NCI-H2227 treated with DMSO at 0.1 percent for 48 hours (cell line): ENCODE results near the gene ACSL1.
"Not testable (repeated sequence)": the region's sequence is repeated elsewhere in the genome, so short reads cannot be mapped to it uniquely, and the experiment has no call there.

Source experiments
- DNase-seq: peaks from one replicate; lab custom pipeline; 2025; lab: John Stamatoyannopoulos, UW

Gene ACSL1

GRCh38 chr4:184755278-184755677, 70.5 kb downstream of the ACSL1 start:
- DNase-seq, result no peak

- DNase-seq, result no peak
Measured at GRCh38 chr4:184752496-184753275, 73.1 kb downstream of the ACSL1 start.

- no peak for DNase-seq
Measured at GRCh38 chr4:184751585-184751956, 74.2 kb downstream of the ACSL1 start.

GRCh38 chr4:184750926-184751584, 74.7 kb downstream of the ACSL1 start:
- no peak for DNase-seq

- no peak for DNase-seq
Measured at GRCh38 chr4:184748251-184748652, 77.5 kb downstream of the ACSL1 start.

- no peak for DNase-seq
Measured at GRCh38 chr4:184747034-184747830, 78.5 kb downstream of the ACSL1 start.

DNA sequence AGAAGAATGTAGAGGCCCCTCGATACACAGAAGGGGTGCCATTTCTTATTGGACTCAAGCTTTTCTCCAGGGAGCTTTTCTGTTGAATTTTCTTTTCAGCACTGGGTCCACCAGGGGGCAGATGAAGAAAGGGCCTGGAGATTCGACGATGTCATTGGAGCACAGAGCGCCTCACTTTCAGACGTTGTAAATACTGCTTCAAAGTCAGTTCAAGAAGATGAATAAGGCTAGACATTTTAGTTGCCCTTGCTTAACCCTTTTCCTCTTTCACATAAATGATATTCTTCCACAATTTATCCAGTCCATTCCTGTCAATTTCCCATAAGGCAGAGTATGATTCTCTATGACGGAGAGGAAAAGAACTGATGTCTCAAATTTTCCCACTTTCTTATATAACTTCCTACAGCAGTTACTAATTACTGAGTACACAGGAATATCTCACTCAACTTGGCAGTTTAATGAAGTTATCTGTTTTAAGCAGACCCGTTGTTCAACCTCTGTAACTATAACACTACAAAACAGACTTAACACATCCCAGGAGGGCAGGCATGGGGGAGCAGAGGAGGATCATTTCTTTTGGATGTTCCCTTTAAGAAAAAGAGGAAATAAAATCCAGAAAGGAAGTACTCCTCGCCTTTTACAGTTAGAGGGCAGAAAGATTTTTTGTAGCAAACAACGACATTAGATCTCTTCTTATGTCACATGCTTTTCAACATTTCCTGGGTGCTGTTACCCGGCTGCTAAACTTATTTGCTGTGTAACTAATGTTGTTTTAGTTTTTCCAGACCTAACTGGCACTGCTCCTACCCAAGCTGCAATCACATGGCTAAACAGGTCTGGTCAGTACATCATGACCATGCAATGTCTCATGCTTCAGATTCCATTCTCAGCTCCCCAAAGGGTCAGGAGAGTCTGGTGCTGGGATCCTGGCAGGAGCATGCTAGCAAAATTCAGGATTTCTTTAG, 79.7 kb downstream of the ACSL1 start:
- peak; percentile 53 for DNase-seq

DNA sequence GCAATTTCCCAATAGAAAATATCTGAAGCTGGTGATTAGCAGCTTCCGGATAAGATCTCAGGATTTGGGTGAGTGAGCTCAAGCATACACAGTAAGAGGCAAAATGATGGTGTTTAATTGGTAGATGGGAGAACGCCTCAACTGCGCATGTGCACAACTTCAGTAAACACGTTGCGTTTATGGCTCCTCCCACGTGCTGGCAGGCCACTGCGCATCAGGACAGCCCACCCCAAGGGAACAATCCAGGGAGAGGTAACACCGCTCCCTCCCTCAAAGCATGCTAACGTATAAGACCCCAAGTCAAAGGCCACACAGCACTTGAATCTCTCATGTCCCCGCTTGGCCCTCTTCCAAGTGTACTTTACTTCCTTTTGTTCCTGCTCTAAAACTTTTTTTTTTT, 81.5 kb downstream of the ACSL1 start:
- no peak for DNase-seq

DNA sequence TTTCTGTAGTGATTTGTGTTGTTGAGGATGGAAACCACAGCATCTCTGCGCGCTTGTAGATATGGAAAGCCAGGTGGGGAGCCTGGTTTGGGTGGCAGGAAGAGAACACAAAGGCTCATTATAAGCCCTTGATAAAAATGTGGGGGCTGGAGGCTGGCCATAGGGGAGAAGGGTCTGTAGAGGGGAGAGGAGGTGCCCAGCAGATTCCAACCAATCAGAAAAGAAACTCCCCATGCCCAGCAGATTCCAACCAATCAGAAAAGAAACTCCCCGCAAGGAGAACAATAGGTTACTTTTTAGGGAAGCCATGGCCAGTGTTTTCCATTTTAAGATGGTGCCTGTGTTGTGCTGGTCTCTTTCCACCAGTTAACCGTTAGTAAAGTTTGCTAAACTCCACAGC, 82.1 kb downstream of the ACSL1 start:
- no peak for DNase-seq

DNA sequence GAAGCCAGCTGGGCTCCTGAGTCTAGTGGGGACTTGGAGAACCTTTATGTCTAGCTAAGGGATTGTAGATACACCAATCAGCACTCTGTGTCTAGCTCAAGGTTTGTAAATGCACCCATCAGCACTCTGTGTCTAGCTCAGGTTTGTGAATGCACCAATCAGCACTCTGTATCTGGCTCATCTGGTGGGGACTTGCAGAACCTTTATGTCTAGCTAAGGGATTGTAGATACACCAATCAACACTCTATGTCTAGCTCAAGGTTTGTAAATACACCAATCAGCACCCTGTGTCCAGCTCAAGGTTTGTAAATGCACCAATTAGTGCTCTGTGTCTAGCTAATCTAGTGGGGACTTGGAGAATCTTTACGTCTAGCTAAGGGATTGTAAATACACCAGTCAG, 84.1 kb downstream of the ACSL1 start:
- DNase-seq, result not testable (repeated sequence)

DNA sequence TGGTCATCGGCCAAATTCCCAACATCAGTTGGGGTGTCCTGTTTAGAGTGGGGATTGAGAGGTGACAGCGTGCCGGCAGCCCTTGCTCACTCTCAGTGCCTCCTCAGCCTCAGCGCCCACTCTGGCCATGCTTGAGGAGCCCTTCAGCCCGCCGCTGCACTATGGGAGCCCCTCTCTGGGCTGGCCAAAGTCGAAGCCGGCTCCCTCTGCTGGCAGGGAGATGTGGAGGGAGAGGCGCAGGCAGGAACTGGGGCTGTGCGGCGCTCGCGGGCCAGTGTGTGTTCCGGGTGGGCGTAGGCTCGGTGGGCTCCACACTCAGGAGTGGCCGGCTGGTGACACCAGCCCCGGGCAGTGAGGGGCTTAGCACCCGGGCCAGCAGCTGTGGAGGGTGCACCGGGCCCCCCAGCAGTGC, 84.8 kb downstream of the ACSL1 start:
- DNase-seq, result no peak

- not testable (repeated sequence) for DNase-seq
Measured at GRCh38 chr4:184739575-184739974, 86.2 kb downstream of the ACSL1 start.

DNA sequence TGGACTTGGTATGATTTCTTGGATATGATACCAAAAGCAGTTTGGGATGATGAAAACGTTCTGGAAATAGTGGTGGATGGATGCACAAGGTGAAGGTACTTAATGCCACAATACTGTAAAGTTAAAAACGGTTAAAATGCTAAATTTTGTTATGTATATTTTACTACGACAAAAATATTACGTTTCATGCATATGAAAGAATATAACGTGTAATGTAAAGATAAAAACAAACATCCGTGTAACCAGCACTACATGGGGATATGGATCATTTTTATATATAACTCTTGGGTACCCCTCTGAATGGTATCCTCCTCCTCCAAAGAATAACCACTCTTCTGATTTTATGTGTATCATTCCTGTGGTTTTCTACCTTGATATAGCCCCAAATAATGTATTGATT, 91.0 kb downstream of the ACSL1 start:
- DNase-seq, result no peak

DNA sequence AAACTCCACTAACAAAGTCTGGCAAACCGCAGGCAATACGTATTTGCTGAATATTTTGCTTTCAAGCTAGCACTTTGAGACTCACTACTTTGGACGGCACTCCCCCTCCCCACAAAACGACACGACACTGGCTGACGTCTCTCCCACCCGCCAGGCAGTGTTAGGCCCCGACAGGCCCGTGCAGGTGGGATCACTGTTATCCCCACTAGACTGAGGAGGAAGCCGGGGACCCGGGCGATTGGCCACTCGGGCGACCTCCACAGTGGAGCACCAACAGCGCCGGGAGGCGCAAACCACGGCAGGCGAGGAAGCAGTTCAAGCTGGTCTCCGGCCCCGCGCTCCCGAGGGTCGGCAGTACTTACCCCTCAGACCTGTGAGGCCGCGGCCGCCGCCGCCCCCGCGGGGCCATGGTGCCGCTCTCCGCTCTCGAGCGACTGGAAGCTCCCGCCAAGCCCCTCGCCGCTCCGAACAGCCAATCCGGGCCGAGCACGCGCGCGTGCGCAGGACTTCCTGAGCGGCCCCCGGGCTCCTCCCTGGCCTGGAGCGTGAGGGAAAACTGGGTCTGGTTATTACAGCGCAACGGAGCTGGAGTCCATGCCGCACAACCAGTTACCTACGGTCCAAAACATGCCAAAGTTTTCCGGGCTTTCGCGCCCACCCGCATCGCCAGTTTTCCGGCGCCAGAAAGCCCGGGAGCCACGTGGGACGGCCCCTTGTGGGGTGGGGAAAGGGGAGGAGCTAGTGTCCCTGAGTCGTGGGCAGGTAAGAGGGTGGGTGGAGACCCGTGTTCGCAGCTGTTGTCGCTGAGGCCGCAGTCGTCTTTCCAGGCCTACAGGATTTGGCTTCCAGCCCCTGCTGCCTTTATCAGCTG, 91.9 kb downstream of the ACSL1 start, which contains the start of gene CENPU:
Gene CENPU (minus strand): TSS at position 443 of the 871 bp plus-strand sequence. CDS start 34 bp downstream, at position 409.
- DNase-seq, result peak; percentile 96

- no peak for DNase-seq
Measured at GRCh38 chr4:184732126-184732525, 93.6 kb downstream of the ACSL1 start.

- DNase-seq, result no peak
Measured at GRCh38 chr4:184731056-184731455, 94.7 kb downstream of the ACSL1 start.

- DNase-seq, result no peak
Measured at GRCh38 chr4:184729946-184730345, 95.8 kb downstream of the ACSL1 start.

DNA sequence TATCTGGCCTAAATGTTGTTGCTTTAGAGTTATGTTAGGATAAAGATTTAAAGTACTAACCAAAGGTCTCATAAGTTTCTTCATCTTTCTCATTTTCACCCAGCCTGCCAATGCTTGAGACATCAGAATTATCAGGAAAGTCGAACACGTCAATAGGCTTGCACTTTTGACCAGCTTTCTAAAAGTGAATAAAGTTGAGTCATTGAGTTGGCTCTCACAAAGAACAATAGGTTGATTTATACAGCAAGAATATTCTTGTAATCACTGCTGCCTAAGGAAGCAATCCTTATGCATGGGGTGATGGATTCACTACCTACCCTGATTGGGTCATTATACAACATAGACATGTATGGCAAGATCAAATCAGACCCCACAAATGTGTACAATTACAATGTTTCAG, 96.9 kb downstream of the ACSL1 start:
- DNase-seq, result no peak

GRCh38 chr4:184727430-184727829, 98.3 kb downstream of the ACSL1 start:
- no peak for DNase-seq

DNA sequence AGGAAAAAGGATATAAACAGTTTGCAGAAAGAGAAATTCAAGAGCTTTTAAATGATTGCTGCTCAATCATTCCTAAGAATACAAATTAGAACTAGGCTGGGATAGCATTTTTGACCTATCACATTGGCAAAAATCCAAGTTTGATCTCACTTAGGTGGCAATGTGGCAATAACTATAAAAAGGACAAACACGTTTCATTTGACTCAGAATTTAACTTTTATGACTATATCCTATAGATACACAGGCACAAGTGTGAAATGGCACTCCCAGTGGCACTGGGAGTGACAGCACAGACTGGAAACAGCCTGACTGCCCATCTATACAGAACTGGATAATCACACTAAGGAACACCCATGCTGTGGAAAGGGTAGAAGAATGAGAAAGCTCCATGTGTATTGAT, 103.0 kb downstream of the ACSL1 start:
- DNase-seq, result no peak

GRCh38 chr4:184721254-184721653, 104.5 kb downstream of the ACSL1 start:
- DNase-seq, result no peak
